C4-2B (cell line): ENCODE measurements around the gene ZNF778.

ENCODE experiments used
- CTCF ChIP-seq: fragments of 450-650 bp; conservative IDR thresholded peaks from 2 replicates; pipeline ENCODE4 v1.5.1; 2017; ENCODE audit warnings: mild to moderate bottlenecking
- ZFX ChIP-seq: fragments of 450-650 bp; IDR thresholded peaks from 2 replicates; pipeline ENCODE4 v1.6.1; 2017

GRCh38 chr16:89174877-89175276, 42.6 kb upstream of the ZNF778 start:
- TF ChIP-seq CTCF, result no peak
- no peak for TF ChIP-seq ZFX
